Glomerular endothelial cell (primary cell): Measurements from ENCODE around the gene MYMK. TPM values are rescaled to one million over a fixed set of nuclear protein-coding genes. Genes with fewer than 3 reads are reported as not detected.

ENCODE experiments used
- DNase-seq: peaks from one replicate; pipeline ENCODE4 v3.0.0-alpha.2; 2011; ENCODE audit warnings: low read depth, low spot score; ENCODE audit errors: extremely low read depth
- total RNA-seq: library from RNA; depleted of rRNA; stranded (reverse); fragments of >200 nt; gene quantifications from 2 replicates; pipeline ENCODE4 v1.2.3, GENCODE V29; 2015

Gene MYMK
- total RNA-seq, 1 donor from 2014 or later = not detected

DNA sequence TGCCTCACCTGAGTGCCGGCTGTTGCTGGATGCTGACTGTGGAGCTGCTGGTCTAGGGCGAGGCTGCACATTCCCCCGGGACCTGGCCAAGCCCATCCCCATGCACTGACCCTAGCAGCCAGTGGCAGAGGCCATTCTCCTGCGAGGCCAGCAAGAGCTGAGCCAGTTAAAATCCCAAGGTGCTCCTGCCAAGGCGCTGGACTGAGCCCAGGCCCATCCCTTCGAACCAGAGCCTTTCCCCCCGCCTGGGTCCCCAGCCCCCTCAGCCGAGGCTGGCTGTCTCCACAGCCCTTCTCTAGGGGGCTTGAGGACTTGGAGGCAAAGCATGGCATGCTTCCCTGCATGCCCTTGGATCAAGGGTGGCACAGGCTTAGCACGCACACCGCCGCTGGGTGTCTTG lies 11.3 kb upstream of the MYMK start:
- DNase-seq = no peak

DNA sequence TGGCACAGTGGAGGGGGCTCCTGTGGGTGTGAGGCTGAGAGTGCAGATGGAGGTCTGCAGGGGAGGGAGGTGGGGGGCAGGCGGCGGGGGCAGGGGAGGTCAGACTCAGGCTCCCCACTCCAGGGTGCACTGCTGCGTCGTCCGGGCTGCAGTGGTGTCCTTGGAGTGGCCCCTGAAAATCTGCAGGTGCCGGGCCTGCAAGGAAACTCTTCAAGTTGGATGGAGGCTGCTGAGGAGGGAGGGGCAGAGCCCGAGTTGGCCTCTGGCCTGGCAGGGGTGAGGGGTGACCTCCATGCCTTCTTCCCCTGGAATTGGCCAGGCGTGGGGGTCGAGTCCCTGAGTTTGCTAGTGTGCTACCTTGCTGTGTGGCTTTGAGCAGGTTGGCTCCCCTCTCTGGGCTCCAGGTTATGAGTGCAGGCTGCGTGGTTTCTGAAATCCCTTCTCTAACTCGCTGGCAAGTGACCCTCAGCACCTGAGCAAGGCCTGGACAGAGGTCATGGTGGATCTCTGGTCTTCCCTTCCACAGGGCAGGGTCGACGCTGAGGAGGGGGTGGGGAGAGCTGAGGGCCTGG lies 10.6 kb upstream of the MYMK start:
- no peak for DNase-seq

DNA sequence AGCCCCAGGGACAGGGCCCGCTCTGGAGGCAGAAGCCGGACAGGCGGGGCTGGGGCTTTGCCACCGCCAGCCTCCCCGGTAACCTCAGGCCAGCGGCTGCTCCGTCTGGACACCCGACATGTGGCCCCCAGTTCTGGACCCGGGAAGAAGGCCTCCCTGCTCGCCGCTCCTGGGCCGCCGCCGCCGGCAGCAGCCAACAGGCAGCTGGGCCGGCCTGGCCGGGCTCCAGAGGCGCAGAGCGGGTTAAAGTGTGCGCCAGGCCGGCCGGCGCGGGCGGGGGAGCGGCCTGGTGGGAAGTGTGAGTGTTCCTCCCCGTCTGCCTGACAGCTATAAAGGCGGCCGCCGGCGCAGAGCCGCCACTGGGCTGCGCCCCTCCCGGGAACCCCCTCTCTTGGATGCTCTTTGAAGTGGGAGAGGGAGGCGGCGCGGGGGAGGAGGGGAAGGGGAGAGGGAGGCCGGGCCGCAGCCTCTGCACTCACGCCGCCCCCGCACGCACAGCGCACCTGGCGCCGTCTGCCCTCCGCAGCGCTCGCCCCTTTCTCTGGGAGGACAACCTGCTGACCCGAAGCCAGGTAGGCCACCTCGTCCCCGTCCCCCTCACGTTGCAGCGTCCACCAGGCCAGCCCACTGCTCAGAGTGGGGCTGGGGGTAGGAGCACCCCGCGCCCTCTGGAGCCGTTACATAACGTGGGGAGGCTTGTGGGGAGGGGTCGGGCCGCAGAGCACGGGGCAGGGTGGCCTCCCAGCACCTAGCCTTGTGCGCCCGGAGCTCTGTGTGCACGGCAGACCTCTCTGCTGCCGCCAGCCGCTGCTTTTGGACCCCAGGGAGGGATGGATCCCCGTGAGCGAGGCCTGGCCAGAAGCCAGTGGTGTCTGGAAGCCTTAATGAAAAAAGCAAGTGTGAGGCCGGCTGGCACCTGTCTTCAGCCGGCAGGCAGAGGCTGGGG lies 9.9 kb upstream of the MYMK start, which contains the start of gene ADAMTSL2:
Gene ADAMTSL2 (plus strand): TSS at position 359 of the 946 bp plus-strand sequence. CDS start 2,009 bp downstream, outside the sequence.
- DNase-seq = no peak

DNA sequence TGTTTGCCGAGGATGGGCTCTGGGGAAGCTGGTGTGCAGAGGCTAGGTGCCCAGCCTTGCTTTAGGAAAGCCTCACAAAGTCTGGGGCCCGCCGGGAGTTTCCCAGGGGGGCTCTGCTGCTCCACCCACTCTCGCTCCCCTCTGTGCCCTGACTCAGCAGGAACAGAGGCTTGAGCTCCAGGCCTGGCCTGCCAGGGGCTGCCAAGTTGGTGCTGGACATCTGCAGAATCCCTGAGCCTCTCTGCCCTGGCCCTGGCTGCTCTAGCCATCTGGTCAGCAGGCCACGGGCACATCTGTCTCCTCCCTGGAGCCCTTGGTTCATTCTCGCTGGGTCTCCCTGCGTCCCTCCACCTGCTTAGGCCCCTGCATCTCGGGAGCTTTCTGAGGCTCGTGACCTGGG lies 9.1 kb upstream of the MYMK start:
- DNase-seq = no peak

DNA sequence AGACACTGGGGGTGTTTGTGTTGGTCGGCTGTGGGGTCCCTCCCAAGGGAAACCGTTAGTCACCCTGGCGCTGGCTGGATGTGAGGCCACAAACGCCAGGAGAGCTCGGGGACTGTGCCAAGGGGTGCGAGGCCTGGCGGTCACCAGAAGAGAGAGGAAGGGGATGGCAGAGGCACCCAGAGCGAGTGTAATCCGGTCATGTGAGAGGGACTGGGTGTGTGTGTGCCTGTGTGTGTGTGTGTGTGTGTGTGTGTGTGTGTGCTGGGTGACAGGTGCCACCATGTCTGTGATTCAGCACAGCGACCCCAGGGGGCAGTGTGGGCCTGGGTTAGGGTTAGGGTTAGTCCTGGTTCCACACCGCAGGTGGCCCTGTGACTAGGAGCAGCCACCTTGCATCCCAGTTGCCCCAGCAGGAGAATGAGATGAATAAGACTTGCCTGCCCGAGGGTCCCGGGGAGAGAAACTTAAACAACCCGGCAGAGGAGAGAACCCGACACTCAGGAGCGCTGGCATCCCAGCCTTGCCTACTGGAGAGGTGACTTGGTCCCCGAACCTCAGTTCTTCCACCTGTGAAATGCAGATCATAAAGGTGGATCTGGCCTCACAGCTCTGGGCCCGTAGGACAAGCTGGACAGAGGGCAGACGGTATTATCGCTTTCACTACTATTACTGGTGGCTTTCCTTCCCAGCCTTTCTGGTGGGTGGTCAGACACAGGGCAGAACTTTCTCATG lies 8.3 kb upstream of the MYMK start:
- DNase-seq = no peak

DNA sequence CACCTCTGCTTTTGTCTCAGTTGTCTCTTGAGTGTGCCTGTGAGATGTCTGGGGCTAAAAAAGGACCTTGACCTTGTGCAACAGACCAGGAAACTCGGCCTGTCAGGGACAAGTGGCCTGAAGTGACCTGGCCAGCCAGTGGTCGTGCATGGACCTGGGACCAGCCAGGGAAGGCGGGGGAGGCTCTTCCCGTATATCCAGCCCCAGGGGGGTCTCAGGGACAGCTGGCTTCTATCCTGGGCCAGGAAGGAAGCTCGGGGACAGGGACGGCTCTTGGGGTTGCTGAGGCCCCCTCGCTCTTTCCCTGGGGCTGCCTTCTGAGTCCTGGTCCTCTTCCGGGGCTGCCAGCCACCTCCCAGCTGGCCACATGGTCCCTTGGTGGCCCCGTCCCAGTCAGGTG lies 6.5 kb upstream of the MYMK start:
- no peak for DNase-seq

DNA sequence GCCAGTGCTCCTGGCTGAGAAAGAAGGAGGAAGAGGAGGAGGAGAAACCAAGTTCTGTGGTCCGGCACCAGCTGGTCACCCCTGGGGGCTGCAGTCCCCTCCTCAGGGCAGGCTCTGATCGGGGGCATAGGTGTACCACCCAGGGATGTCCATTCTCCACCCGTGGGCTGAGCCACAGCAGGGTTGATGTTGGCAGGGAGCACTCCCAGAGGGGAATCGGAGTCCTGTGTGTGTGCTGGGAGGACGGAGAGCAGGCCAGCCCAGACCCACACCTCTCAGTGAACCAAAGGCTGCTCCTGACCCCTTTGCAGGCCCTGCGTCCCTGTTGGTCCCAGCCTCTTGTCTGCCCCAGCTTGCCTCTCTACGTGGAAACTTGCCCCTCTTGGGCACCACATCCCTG lies 5.1 kb upstream of the MYMK start:
- no peak for DNase-seq

DNA sequence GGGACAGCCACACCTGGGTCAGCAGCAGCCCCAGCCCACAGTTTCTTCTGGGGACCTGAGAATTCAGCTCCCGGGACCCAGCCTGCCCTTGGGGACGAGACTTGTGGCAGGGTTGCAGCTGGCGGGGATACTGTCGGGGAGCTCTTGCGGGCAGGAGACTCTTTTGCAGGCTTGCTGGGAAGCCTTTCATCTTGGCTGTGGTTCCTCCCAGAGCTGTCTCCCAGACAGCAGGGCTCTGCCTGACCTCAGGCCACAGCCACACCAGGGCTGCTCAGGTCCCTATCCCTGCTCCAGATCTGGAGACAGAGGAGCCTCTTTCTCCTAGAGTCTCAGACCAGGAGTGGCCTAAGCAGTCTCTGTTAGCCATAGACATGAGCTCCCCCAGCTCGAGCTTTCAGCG lies 4.7 kb upstream of the MYMK start:
- no peak for DNase-seq

DNA sequence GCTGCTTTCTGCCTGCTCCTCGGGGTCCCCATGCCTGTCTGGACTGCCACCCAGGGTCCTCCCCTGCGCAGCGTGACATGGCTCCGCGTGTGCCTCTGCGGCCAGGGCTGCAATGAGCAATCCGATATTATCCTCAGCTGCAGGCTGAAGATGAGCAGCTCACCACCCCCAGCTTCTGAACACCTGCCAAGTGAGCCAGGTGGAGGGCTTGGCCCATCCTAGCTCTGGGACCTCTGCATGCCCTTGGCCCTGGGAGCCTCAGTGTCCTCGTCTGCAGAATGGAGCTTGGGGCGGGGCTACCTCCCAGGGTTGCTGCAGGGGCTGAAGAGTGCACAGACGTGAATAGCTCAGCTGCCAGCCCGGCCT lies 4.1 kb upstream of the MYMK start:
- DNase-seq = no peak

DNA sequence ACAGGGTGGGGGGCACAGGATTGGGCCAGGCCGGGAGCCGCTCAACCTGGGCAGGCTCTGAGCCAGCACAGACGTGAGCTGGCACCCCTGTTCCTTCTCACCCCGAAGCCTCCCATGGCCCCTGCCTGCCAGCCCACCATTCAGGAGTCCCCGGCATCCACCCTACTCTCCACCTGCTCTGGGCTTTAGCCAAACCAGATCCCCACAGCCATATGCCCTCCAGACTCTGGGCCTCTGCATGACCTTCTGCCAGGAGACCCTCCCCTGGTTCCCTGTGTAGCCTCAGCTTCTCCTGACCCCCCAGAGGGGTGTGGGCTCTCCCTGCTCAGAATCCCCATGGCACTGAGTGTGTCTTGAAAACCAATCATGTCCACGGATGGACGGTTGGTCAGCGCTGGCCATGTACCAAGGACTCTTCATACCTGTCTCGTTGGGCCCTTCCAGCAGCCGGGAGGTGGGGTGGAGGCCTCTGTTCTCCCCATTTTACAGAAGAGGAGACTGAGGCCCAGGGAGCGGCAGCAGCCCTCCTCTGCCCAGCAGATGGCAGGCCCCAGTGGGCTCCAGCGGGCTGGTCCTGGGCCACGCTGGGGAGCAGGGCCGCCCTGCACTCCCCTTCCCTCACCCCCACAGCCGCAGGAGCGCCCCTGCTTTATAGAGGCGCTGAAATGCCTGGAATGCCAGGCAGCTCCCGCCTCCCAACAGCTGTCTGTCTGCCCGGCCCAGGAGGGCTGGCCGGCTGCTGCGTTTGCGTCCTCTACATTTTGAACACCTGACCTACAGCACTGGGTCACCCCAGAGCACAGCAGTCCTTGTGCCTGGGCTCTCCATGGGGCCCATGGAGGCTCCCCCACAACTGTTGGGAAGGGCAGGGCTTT lies 3.5 kb upstream of the MYMK start:
- DNase-seq = no peak

DNA sequence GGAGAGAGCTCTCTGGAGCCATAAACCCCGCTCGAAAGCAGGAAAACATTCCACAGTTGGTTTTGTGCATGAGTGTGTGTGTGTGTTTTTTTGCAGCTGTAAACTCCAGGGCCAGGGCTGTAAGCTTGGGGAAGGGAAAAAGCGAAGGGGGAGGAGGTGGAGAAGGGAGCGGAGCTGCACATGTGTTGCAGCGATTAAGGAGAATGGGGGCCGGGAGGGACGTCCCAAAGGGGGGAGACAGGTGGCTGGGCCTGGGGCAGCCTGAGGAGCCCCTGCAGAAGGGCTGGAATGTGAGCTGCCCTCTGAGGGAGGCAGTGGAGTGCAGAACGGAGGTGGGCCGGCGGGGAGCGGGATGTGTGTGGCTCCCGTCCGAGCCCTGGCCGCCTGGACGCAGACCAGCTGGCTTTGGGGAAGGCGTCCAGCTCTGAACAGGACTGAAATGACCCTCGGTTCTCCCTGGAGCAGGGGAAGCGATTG lies 2.7 kb upstream of the MYMK start:
- no peak for DNase-seq

DNA sequence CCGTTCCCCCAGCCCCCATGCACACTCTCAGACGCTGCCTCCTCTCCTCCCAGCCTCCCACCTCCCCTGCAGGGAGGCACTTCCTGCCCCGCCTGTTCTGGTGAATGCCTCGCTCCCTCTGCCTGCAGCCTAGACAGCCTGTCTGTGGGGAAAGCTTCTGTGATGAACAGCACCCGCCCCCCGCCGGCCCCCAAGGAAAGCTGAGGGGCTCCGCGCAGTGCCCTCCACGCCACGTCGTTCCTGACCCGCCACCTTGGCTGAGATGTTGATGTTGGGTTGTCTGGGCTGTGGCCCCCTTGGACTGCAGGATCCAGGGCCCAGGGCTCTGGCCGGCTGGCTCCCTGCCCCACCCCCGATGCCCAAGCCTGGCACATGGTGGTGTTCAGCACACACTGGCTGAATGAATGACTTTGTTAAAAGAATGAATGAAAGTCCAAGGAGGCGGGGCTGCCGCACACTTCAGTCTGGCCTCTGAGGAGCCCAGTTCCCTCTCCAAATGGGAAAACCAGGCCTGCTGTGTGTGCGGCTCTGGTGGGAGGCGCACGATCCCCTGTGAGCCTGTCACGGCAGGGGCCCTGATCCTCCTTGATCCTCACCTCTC lies 2.1 kb upstream of the MYMK start:
- no peak for DNase-seq

DNA sequence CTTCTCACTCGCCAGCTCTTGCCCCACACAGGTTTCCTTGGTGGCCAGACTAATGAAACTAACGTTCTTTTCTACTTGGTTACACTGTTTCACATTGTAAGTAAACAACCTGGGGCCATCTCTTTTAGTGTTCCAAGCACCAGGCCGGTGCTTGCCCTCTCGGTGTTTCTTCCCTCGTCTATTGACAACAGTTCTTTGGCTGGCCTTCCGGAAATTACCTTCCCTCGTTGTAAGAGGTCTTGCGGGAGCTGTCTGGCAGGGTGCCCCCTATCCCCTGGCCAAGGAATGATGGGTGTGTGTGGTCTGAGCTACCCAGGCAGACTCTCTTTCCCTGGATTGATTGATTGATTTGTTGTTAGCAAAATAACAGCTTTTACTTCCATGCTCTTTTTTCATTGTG lies 918 bp upstream of the MYMK start:
- no peak for DNase-seq

DNA sequence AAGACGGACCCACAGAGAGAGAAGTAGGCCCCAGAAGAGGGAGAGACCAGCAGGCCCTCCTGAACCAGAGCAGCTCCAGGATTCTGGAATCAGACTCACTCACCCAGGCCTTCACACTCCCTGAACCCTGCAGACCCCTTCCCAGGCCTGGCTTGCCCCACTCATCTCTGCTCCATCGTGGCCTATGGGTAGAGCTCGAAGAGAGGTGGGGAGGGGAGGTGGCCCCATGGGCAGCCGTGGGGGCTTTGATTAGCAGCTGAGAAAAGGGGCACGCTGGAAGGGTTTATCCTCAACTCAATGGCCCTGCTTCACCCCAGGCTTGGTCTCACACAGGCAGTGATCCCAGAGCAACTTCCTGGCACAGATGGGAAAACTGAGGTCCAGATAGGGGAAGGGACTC lies 613 bp downstream of the MYMK start:
- no peak for DNase-seq

DNA sequence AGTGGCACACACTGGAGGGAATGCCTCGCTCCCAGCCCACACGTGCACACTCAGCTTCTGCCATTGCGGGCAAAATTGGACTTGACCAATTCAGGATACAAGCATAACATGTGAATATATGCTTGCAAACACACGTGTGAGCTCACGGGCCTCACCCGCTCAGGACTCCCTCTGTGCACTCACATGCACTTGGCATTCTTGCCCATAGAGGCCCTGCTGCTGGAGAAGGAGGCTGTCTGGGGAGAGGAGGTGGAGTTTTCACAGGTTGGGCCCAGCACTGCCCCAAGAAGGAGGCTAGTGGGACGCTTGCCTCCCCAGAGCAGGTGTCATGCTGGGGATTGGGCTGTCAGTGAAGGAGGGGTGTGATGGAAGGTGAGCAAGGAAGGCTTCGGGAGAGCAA lies 1.7 kb downstream of the MYMK start:
- no peak for DNase-seq

DNA sequence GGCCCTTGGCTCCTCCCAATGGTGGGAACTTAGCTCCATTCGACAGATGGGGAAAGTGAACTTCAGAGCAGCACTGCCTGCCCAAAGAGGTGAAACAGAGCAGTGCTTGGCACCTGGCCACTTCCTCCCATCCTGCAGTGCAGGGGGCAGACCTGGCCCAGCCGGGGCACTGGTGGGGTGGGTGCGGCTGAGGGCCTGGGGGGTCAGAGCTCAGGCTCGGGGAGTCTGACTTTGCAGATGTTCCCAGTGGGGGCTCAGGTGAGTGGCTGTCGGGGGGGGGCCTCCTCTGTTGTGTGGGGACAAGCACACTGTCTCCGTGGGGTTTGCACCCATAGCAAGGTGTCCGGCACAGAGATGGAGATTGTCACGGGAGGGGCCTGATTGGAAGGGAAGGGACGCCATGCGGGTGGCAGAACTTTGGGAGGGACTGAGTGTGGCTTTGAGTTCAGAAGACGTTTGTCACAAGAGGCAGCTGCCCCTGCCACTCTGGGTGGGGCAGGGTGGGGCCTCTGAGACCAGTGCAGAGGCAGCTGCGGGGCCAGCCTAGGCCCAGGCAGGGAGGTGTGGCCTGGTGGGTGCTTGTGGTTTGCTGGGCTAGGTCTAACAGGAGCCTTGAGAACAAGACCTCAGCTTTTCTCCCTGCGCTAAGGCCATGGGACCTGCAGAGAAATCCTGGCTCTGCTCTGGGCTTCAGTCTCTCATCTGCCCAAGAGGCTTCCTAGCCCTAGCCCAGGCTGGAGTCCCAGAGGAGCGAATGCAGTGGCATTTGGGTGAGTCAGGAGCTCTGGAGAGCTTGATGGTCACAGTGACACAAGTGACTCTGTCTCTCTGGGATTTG lies 2.5 kb downstream of the MYMK start:
- DNase-seq = no peak

DNA sequence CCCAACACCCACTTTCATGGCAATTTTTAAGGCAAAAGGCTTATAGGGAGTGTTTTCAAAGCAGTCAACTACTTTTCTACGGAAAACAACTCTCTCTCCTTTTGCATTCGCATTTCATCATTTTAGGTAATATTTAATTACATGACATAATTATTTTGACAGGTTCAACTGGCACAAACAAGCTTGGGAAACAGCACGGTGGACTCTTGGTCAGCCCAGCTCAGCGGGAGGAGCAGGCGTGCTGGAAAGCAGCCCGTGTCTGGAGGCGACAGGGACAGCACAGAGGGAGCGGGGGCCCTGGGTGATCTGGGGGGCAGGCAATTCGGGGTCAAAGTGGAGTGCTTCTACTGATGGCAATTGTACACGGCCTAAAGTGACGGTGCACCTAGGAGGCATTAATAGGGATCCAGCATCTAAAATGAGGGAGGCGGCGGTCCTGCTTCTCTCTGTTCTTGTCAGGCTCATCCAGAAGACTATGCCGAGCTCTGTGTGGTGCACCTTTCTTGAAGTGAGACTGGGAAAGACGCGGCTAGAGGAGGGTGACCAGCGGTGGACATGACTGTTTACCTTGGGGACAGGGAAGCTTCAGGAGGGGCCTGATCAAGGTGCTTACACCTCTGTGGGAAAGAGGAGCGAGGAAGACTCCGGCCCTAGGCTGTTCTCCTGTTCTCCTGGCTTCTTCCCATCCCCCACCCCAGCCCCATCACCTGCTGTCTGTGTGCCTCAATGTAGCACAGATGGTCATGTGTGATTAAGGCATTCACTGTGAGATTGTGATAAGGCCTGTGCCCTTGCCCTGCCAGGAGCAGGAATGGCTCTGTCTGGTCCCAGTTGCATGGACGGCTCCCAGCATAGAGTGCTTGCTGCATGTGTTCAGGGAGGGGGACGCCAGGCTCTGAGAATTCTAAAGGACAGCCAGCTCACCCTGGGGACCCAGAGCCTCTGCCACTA lies 3.4 kb downstream of the MYMK start:
- DNase-seq = no peak
